Neural crest cell (in vitro differentiated cells): ENCODE results near the gene PLCB1. TPM values are rescaled to one million over a fixed set of nuclear protein-coding genes. Genes with fewer than 3 reads are reported as not detected.

Experiments
- DNase-seq: peaks from one replicate; pipeline ENCODE4 v3.0.0; 2021; ENCODE audit warnings: low read depth, mixed read lengths, low spot score
- H3K27ac Mint-ChIP-seq: one replicate; pipeline ENCODE4 v1.8.0; 2021; ENCODE audit warnings: mild to moderate bottlenecking, mixed read lengths; ENCODE audit not compliant: unreplicated experiment
- H3K27me3 Mint-ChIP-seq: 2 replicates; pipeline ENCODE4 v1.8.0; 2021; ENCODE audit warnings: low read depth, mild to moderate bottlenecking, mixed read lengths
- H3K36me3 Mint-ChIP-seq: 2 replicates; pipeline ENCODE4 v1.8.0; 2021; ENCODE audit warnings: low read depth, mild to moderate bottlenecking, mixed read lengths
- H3K4me1 Mint-ChIP-seq: 2 replicates; pipeline ENCODE4 v1.8.0; 2021; ENCODE audit warnings: mixed read lengths
- H3K4me3 Mint-ChIP-seq: one replicate; pipeline ENCODE4 v1.8.0; 2021; ENCODE audit warnings: mild to moderate bottlenecking, mixed read lengths
- H3K9me3 Mint-ChIP-seq: 2 replicates; pipeline ENCODE4 v1.8.0; 2021; ENCODE audit warnings: mixed read lengths
- CTCF ChIP-seq: fragments of 200-600 bp; sonication (generic); conservative IDR thresholded peaks from 2 replicates; pipeline ENCODE4 v1.5.0; 2021; ENCODE audit warnings: antibody characterized with exemption, mild to moderate bottlenecking
- total RNA-seq: library from RNA; stranded (reverse); gene quantifications from 2 replicates; pipeline ENCODE4 v1.2.1, GENCODE V29; 2021

PLCB1 gene
- total RNA-seq, 1 donor from 2014 or later = 13.7 TPM

- H3K4me1 Mint-ChIP-seq = no peaks in the 10 kb centered on the region
- no peak for TF ChIP-seq CTCF
- H3K27ac Mint-ChIP-seq = no peak overlapping the region
- DNase-seq = no peak
- H3K9me3 Mint-ChIP-seq = peaks cover 14% of the 10 kb centered on the region
- H3K36me3 Mint-ChIP-seq = peaks cover 36% of the 10 kb centered on the region
- no peaks in the 10 kb centered on the region for H3K27me3 Mint-ChIP-seq
- no peak overlapping the region for H3K4me3 Mint-ChIP-seq
Measured at GRCh38 chr20:8689337-8689736, 557.3 kb downstream of the PLCB1 start.

GRCh38 chr20:8690074-8690473 lies 558.0 kb downstream of the PLCB1 start:
- DNase-seq = no peak
- Mint-ChIP-seq H3K27me3 (no peaks in the 10 kb centered on the region), H3K27ac (no peak overlapping the region), H3K9me3 (peaks cover 14% of the 10 kb centered on the region), H3K4me3 (no peak overlapping the region), H3K4me1 (no peaks in the 10 kb centered on the region), H3K36me3 (peaks cover 32% of the 10 kb centered on the region)
- no peak for TF ChIP-seq CTCF

- no peak for DNase-seq
- TF ChIP-seq CTCF = no peak
- Mint-ChIP-seq H3K9me3 (peaks cover 13% of the 10 kb centered on the region), H3K36me3 (peaks cover 17% of the 10 kb centered on the region), H3K4me1 (no peaks in the 10 kb centered on the region), H3K27ac (no peak overlapping the region), H3K4me3 (no peak overlapping the region), H3K27me3 (no peaks in the 10 kb centered on the region)
Measured at GRCh38 chr20:8693709-8694108, 561.6 kb downstream of the PLCB1 start.

GRCh38 chr20:8700756-8701155 lies 568.7 kb downstream of the PLCB1 start:
- Mint-ChIP-seq H3K4me3 (no peak overlapping the region), H3K27me3 (no peaks in the 10 kb centered on the region), H3K27ac (no peak overlapping the region), H3K36me3 (peaks cover 3% of the 10 kb centered on the region), H3K9me3 (peaks cover 4% of the 10 kb centered on the region), H3K4me1 (no peaks in the 10 kb centered on the region)
- DNase-seq = no peak
- TF ChIP-seq CTCF = no peak

GRCh38 chr20:8706961-8707700 lies 575.1 kb downstream of the PLCB1 start:
- Mint-ChIP-seq H3K9me3 (no peaks in the 10 kb centered on the region), H3K4me3 (no peak overlapping the region), H3K36me3 (peaks cover 3% of the 10 kb centered on the region), H3K27ac (no peak overlapping the region), H3K4me1 (no peaks in the 10 kb centered on the region), H3K27me3 (no peaks in the 10 kb centered on the region)
- DNase-seq = no peak
- no peak for TF ChIP-seq CTCF
